Erythroblast (primary cell): Measurements from ENCODE around the gene USP17L28.
"Not testable (repeated sequence)": the region's sequence is repeated elsewhere in the genome, so short reads cannot be mapped to it uniquely, and the experiment has no call there.

ENCODE experiments used
- GATA1 ChIP-seq: IDR thresholded peaks from 2 replicates; pipeline ENCODE4 v1.6.1; 2011; ENCODE audit warnings: low read depth, mild to moderate bottlenecking, control low read depth, low read length, moderate library complexity
- POLR2A ChIP-seq: IDR thresholded peaks from 2 replicates; pipeline ENCODE4 v1.6.1; 2011; ENCODE audit warnings: mild to moderate bottlenecking, low read length

- not testable (repeated sequence) for TF ChIP-seq POLR2A, GATA1
Measured at GRCh38 chr4:9353338-9353737, 4.6 kb downstream of the USP17L28 start, which contains the start of gene USP17L29.
